Endothelial cell (in vitro differentiated cells): Measurements from ENCODE around the gene ZFP64. TPM values are rescaled to one million over a fixed set of nuclear protein-coding genes. Genes with fewer than 3 reads are reported as not detected.

Experiments used
- DNase-seq: peaks from one replicate; pipeline ENCODE4 v3.0.0; 2021; ENCODE audit warnings: low spot score
- H3K27ac Mint-ChIP-seq: one replicate; pipeline ENCODE4 v1.8.0; 2021; ENCODE audit warnings: mixed read lengths, inconsistent platforms; ENCODE audit not compliant: unreplicated experiment
- H3K27me3 Mint-ChIP-seq: one replicate; pipeline ENCODE4 v1.8.0; 2021; ENCODE audit warnings: mild to moderate bottlenecking, moderate library complexity, mixed read lengths, inconsistent platforms; ENCODE audit not compliant: unreplicated experiment
- H3K36me3 Mint-ChIP-seq: one replicate; pipeline ENCODE4 v1.8.0; 2021; ENCODE audit warnings: mild to moderate bottlenecking, low read depth, mixed read lengths, inconsistent platforms; ENCODE audit not compliant: unreplicated experiment
- H3K4me1 Mint-ChIP-seq: one replicate; pipeline ENCODE4 v1.8.0; 2021; ENCODE audit warnings: mild to moderate bottlenecking, mixed read lengths, inconsistent platforms; ENCODE audit not compliant: unreplicated experiment
- H3K4me3 Mint-ChIP-seq: one replicate; pipeline ENCODE4 v1.8.0; 2021; ENCODE audit warnings: mild to moderate bottlenecking, mixed read lengths, inconsistent platforms; ENCODE audit not compliant: unreplicated experiment
- H3K9me3 Mint-ChIP-seq: one replicate; pipeline ENCODE4 v1.8.0; 2021; ENCODE audit warnings: mixed read lengths, inconsistent platforms; ENCODE audit not compliant: unreplicated experiment
- total RNA-seq: library from RNA; stranded (reverse); fragmentation: NEBNext Ultra II Directional; extraction: Animal tissue kit (Norgen Biotek cat#: 25700); gene quantifications from one replicate; pipeline ENCODE4 v1.2.1, GENCODE V29; 2021; ENCODE audit not compliant: unreplicated experiment
- TF ChIP-seq, protein P1 (sequence below): fragments of 200-600 bp; sonication (generic); IDR thresholded peaks from one replicate; pipeline ENCODE4 v1.5.0; 2021; ENCODE audit warnings: antibody characterized with exemption; ENCODE audit not compliant: unreplicated experiment

The ZFP64 gene
- total RNA-seq, 1 donor from 2014 or later: 26.3 TPM

- H3K27me3 Mint-ChIP-seq: peaks cover 2% of the 10 kb centered on the region
- H3K36me3 Mint-ChIP-seq: no peaks in the 10 kb centered on the region
- H3K4me1 Mint-ChIP-seq: peaks cover 16% of the 10 kb centered on the region
- no peaks in the 10 kb centered on the region for H3K9me3 Mint-ChIP-seq
- peak; percentile 56 for DNase-seq
- peak overlapping the region; percentile 44 for H3K27ac Mint-ChIP-seq
- TF ChIP-seq, protein P1, sequence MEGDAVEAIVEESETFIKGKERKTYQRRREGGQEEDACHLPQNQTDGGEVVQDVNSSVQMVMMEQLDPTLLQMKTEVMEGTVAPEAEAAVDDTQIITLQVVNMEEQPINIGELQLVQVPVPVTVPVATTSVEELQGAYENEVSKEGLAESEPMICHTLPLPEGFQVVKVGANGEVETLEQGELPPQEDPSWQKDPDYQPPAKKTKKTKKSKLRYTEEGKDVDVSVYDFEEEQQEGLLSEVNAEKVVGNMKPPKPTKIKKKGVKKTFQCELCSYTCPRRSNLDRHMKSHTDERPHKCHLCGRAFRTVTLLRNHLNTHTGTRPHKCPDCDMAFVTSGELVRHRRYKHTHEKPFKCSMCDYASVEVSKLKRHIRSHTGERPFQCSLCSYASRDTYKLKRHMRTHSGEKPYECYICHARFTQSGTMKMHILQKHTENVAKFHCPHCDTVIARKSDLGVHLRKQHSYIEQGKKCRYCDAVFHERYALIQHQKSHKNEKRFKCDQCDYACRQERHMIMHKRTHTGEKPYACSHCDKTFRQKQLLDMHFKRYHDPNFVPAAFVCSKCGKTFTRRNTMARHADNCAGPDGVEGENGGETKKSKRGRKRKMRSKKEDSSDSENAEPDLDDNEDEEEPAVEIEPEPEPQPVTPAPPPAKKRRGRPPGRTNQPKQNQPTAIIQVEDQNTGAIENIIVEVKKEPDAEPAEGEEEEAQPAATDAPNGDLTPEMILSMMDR: no peak
- H3K4me3 Mint-ChIP-seq: peak overlapping the region; percentile 91
Observed at GRCh38 chr20:52104546-52105441, 86.8 kb downstream of the ZFP64 start.

- DNase-seq: peak; percentile 41
- TF ChIP-seq, protein P1: no peak
- no peaks in the 10 kb centered on the region for H3K9me3 Mint-ChIP-seq
- H3K36me3 Mint-ChIP-seq: no peaks in the 10 kb centered on the region
- peak overlapping the region; percentile 91 for H3K4me3 Mint-ChIP-seq
- H3K27ac Mint-ChIP-seq: peak overlapping the region; percentile 74
- peaks cover 2% of the 10 kb centered on the region for H3K27me3 Mint-ChIP-seq
- H3K4me1 Mint-ChIP-seq: peaks cover 16% of the 10 kb centered on the region
Observed at GRCh38 chr20:52103913-52104545, 87.5 kb downstream of the ZFP64 start.

GRCh38 chr20:52103335-52103912, 88.2 kb downstream of the ZFP64 start:
- Mint-ChIP-seq H3K4me1 (peaks cover 16% of the 10 kb centered on the region), H3K27ac (peak overlapping the region; percentile 74), H3K4me3 (peak overlapping the region; percentile 91), H3K27me3 (peaks cover 2% of the 10 kb centered on the region), H3K36me3 (no peaks in the 10 kb centered on the region), H3K9me3 (no peaks in the 10 kb centered on the region)
- TF ChIP-seq, protein P1: no peak
- peak; percentile 22 for DNase-seq

GRCh38 chr20:52102559-52102958, 89.0 kb downstream of the ZFP64 start:
- Mint-ChIP-seq H3K36me3 (no peaks in the 10 kb centered on the region), H3K9me3 (no peaks in the 10 kb centered on the region), H3K27me3 (peaks cover 2% of the 10 kb centered on the region), H3K27ac (peak overlapping the region; percentile 53), H3K4me3 (peak overlapping the region; percentile 91), H3K4me1 (peaks cover 16% of the 10 kb centered on the region)
- TF ChIP-seq, protein P1: no peak
- no peak for DNase-seq

DNA sequence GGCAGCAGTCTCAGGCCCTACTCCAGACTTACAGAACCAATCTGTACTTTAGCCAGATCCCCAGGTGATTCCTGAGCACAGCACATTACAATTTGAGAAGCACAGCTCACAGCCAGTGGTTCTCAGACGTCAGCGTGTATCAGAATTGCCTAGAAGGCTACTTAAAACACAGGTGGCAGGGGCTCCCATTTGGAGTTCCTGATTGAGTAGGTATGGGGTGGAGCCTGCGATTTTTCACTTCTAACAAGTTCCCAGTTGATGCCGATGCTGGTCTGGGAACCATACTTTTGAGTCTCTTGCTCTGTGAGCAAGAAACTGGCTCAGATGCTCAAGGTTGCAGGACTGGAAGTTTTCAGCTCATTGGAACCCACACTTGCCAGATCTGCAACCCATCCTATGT, 89.5 kb downstream of the ZFP64 start:
- Mint-ChIP-seq H3K4me1 (peaks cover 16% of the 10 kb centered on the region), H3K36me3 (peaks cover 1% of the 10 kb centered on the region), H3K9me3 (no peaks in the 10 kb centered on the region), H3K4me3 (no peak overlapping the region), H3K27me3 (no peaks in the 10 kb centered on the region), H3K27ac (no peak overlapping the region)
- DNase-seq: no peak
- TF ChIP-seq, protein P1: no peak
